Measurements from ENCODE around the gene TMEM170A.

DNA sequence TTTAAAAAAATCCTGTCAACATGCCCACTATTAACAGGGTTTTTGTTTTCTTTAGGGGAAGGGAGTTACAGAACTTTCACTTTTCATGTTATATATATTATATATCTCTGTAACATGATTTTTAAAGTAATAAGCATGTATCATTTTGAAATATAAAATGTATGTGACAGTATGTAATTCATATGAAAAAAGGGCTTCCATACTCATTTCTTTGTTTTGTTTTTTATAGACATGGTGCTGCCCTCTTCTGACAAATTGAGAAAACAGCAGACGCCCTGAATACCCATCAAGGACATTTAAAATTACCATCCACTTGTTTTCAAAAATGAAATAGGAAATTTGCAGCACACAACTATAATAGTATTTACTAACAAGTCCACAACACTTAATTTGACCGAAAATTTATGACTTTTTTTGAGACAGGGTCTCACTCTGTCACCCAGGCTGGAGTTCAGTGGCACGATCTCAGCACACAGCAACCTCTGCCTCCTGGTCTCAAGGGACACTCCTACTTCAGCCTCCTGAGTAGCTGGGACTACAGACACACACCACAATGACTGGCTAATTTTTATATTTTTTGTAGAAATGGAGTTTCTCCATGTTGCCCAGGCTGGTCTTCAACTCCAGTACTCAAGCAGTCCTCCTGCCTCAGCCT lies 61.5 kb downstream of the TMEM170A start:
- TF ChIP-seq EZH2phosphoT487 (IDR thresholded peaks at IDR 0.05; ENCODE audit: insufficient read depth, low read depth) (no peak), EZH2 (IDR thresholded peaks at IDR 0.05; ENCODE audit: insufficient read depth, poor library complexity, severe bottlenecking) (no peak)

Data from GM23248 (cell line).